IMR-90 (cell line): ENCODE results near the gene COG4. TPM values are rescaled to one million over a fixed set of nuclear protein-coding genes. Genes with fewer than 3 reads are reported as not detected.

Experiments
- ATAC-seq: fragments of 200-7000 bp; cut with Tn5 transposase; 2 replicates; pipeline ENCODE4 v1.9.1; 2020; ENCODE audit warnings: low read depth, mild to moderate bottlenecking, moderate library complexity
- BruUV-seq: library from RNA; stranded (reverse); fragments of 400-500 nt; replicated peaks from 2 replicates; lab custom pipeline; 2021; lab: Mats Ljungman, UMichigan
- CTCF ChIA-PET: fragments of 300-600 bp; formaldehyde crosslinking; extraction: SDS; loops from one replicate; lab custom pipeline; 2021; ENCODE audit warnings: antibody characterized with exemption; lab: Yijun Ruan, JAX
- POLR2A ChIA-PET: fragments of 300-600 bp; sonication (Branson Sonifier 250); formaldehyde crosslinking; loops from one replicate; lab custom pipeline; 2022; ENCODE audit warnings: antibody characterized with exemption; ENCODE audit not compliant: unreplicated experiment; lab: Charles Lee
- DNase-seq: peaks from one replicate; pipeline ENCODE4 v3.0.0; 2013
- H2AFZ ChIP-seq: replicated peaks from 2 replicates; pipeline ENCODE3; 2013; ENCODE audit warnings: low read length, mild to moderate bottlenecking; ENCODE audit not compliant: poor library complexity
- H2AK5ac ChIP-seq: 2 replicates; pipeline ENCODE4 v1.6.1; 2013; ENCODE audit warnings: low read depth, low read length, inconsistent platforms
- H2AK9ac ChIP-seq: replicated peaks from 2 replicates; pipeline ENCODE3; 2013; ENCODE audit warnings: mild to moderate bottlenecking, low read depth, low read length, moderate library complexity; ENCODE audit not compliant: poor library complexity
- H2BK120ac ChIP-seq: 2 replicates; pipeline ENCODE4 v1.6.1; 2013; ENCODE audit warnings: low read depth, low read length, inconsistent platforms
- H2BK15ac ChIP-seq: 3 replicates; pipeline ENCODE4 v1.6.1; 2013; ENCODE audit warnings: low read depth, low read length, inconsistent platforms
- H2BK20ac ChIP-seq: 2 replicates; pipeline ENCODE4 v1.6.1; 2013; ENCODE audit warnings: low read depth, mild to moderate bottlenecking, inconsistent platforms, low read length, moderate library complexity
- H2BK5ac ChIP-seq: 2 replicates; pipeline ENCODE4 v1.6.1; 2013; ENCODE audit warnings: mild to moderate bottlenecking, low read depth, low read length, inconsistent platforms; ENCODE audit not compliant: poor library complexity, severe bottlenecking
- H3K14ac ChIP-seq: replicated peaks from 2 replicates; pipeline ENCODE4 v1.6.1; 2013; ENCODE audit warnings: low read depth, low read length, inconsistent platforms
- H3K18ac ChIP-seq: 2 replicates; pipeline ENCODE4 v1.6.1; 2013; ENCODE audit warnings: low read depth, low read length, control low read depth
- H3K23ac ChIP-seq: 2 replicates; pipeline ENCODE4 v1.6.1; 2013; ENCODE audit warnings: low read depth, low read length, inconsistent platforms
- H3K27ac ChIP-seq: 2 replicates; pipeline ENCODE4 v1.5.1; 2013; ENCODE audit warnings: mild to moderate bottlenecking, control low read depth, low read length; ENCODE audit not compliant: insufficient read depth
- H3K27me3 ChIP-seq: 2 replicates; pipeline ENCODE4 v1.6.1; 2013; ENCODE audit warnings: low read length; ENCODE audit not compliant: control insufficient read depth, insufficient read depth
- H3K36me3 ChIP-seq: 2 replicates; pipeline ENCODE4 v1.6.1; 2013; ENCODE audit warnings: low read length, mixed read lengths; ENCODE audit not compliant: control insufficient read depth, insufficient read depth
- H3K4ac ChIP-seq: 2 replicates; pipeline ENCODE4 v1.6.1; 2013; ENCODE audit warnings: low read depth, low read length, inconsistent platforms
- H3K4me1 ChIP-seq: 2 replicates; pipeline ENCODE4 v1.6.1; 2013; ENCODE audit warnings: low read length, mixed read lengths; ENCODE audit not compliant: control insufficient read depth, insufficient read depth
- H3K4me2 ChIP-seq: 2 replicates; pipeline ENCODE4 v1.6.1; 2013; ENCODE audit warnings: low read depth, mild to moderate bottlenecking, control low read depth, low read length, moderate library complexity
- H3K4me3 ChIP-seq: 2 replicates; pipeline ENCODE4 v1.5.1; 2013; ENCODE audit warnings: low read depth, mild to moderate bottlenecking, control low read depth, low read length, moderate library complexity; ENCODE audit not compliant: insufficient read depth
- H3K56ac ChIP-seq: 2 replicates; pipeline ENCODE4 v1.6.1; 2013; ENCODE audit warnings: low read length, inconsistent platforms; ENCODE audit not compliant: insufficient read depth; ENCODE audit errors: extremely low read depth
- H3K79me1 ChIP-seq, 2 experiments: 2 replicates each; pipeline ENCODE4 v1.6.1; 2013; ENCODE audit warnings: low read length in 2 of 2, inconsistent platforms in 1 of 2, low read depth in 1 of 2
- H3K9ac ChIP-seq: 2 replicates; pipeline ENCODE4 v1.6.1; 2013; ENCODE audit warnings: low read depth, low read length, control low read depth
- H3K9me1 ChIP-seq: 2 replicates; pipeline ENCODE4 v1.6.1; 2013; ENCODE audit warnings: low read length, inconsistent platforms; ENCODE audit not compliant: insufficient read depth
- H3K9me3 ChIP-seq: 2 replicates; pipeline ENCODE4 v1.6.1; 2013; ENCODE audit warnings: low read length; ENCODE audit not compliant: control insufficient read depth, insufficient read depth
- H4K20me1 ChIP-seq: 2 replicates; pipeline ENCODE4 v1.6.1; 2013; ENCODE audit warnings: low read length, inconsistent platforms; ENCODE audit not compliant: insufficient read depth
- H4K5ac ChIP-seq: 2 replicates; pipeline ENCODE4 v1.6.1; 2013; ENCODE audit warnings: mild to moderate bottlenecking, low read depth, low read length, control low read depth
- H4K8ac ChIP-seq, 2 experiments: 2 replicates each; pipeline ENCODE4 v1.6.1; 2013; ENCODE audit warnings: low read depth in 2 of 2, low read length in 2 of 2, control low read depth in 1 of 2, inconsistent platforms in 1 of 2
- H4K91ac ChIP-seq: 2 replicates; pipeline ENCODE4 v1.6.1; 2013; ENCODE audit warnings: low read depth, low read length, inconsistent platforms; ENCODE audit not compliant: insufficient read depth
- BHLHE40 ChIP-seq: fragments of 150-350 bp; IDR thresholded peaks from 2 replicates; pipeline ENCODE4 v1.6.1; 2016; ENCODE audit warnings: mild to moderate bottlenecking, low read depth, low read length
- CEBPB ChIP-seq: IDR thresholded peaks from 2 replicates; pipeline ENCODE4 v1.6.1; 2012; ENCODE audit warnings: low read depth, low read length, improper control_type of control experiment
- CHD1 ChIP-seq: IDR thresholded peaks from 2 replicates; pipeline ENCODE4 v1.6.1; 2012; ENCODE audit warnings: low read depth, low read length, improper control_type of control experiment
- CTCF ChIP-seq: conservative IDR thresholded peaks from 2 replicates; pipeline ENCODE4 v1.5.1; 2012; ENCODE audit warnings: mild to moderate bottlenecking, low read depth, low read length, improper control_type of control experiment
- FOS ChIP-seq: fragments of 150-350 bp; IDR thresholded peaks from 2 replicates; pipeline ENCODE4 v1.6.1; 2016; ENCODE audit warnings: low read depth, low read length
- MAFK ChIP-seq: IDR thresholded peaks from 2 replicates; pipeline ENCODE4 v1.6.1; 2012; ENCODE audit warnings: low read depth, low read length, improper control_type of control experiment
- MAZ ChIP-seq: IDR thresholded peaks from 2 replicates; pipeline ENCODE4 v1.6.1; 2012; ENCODE audit warnings: low read depth, mild to moderate bottlenecking, low read length, improper control_type of control experiment, moderate library complexity, borderline replicate concordance
- MXI1 ChIP-seq: IDR thresholded peaks from 2 replicates; pipeline ENCODE4 v1.6.1; 2012; ENCODE audit warnings: low read depth, mild to moderate bottlenecking, low read length, moderate library complexity, borderline replicate concordance
- NFE2L2 ChIP-seq: fragments of 150-350 bp; IDR thresholded peaks from 2 replicates; pipeline ENCODE4 v1.6.1; 2016; ENCODE audit warnings: low read depth, mild to moderate bottlenecking, low read length
- POLR2A ChIP-seq: IDR thresholded peaks from 2 replicates; pipeline ENCODE4 v1.6.1; 2012; ENCODE audit warnings: mild to moderate bottlenecking, low read depth, low read length
- RAD21 ChIP-seq: IDR thresholded peaks from 2 replicates; pipeline ENCODE4 v1.6.1; 2012; ENCODE audit warnings: low read length, improper control_type of control experiment
- RCOR1 ChIP-seq: IDR thresholded peaks from 2 replicates; pipeline ENCODE4 v1.6.1; 2012; ENCODE audit warnings: mild to moderate bottlenecking, low read length, improper control_type of control experiment; ENCODE audit not compliant: insufficient replicate concordance
- RFX5 ChIP-seq: IDR thresholded peaks from 2 replicates; pipeline ENCODE4 v1.8.0; 2012; ENCODE audit warnings: low read depth, mild to moderate bottlenecking, low read length, moderate library complexity
- SMC3 ChIP-seq: fragments of 150-350 bp; IDR thresholded peaks from 2 replicates; pipeline ENCODE4 v1.6.1; 2016; ENCODE audit warnings: low read depth, mild to moderate bottlenecking, antibody characterized with exemption, low read length, moderate library complexity
- WGBS, 2 experiments: methylation state at CpG; one replicate each; pipeline versions ENCODE4 v1.1.5 to v1.1.7; 2013; ENCODE audit warnings: missing lambda C conversion rate in 2 of 2; ENCODE audit not compliant: insufficient read length in 1 of 2; ENCODE audit errors: extremely low coverage in 2 of 2; 5-methylcytosine and 5-hydroxymethylcytosine counted together
- dilution Hi-C: fragments of 300-500 bp; cut with HindIII; formaldehyde crosslinking; loops from one replicate; pipeline ENCODE4 v1.14.3; 2018; ENCODE audit warnings: low sequenced_read_pairs; ENCODE audit not compliant: unreplicated experiment
- in situ Hi-C: fragments of 300-500 bp; cut with MboI; formaldehyde crosslinking; loops from 3 replicates; pipeline ENCODE4 v1.14.3; 2019; ENCODE audit warnings: low sequenced_read_pairs, inconsistent platforms, mixed read lengths
- intact Hi-C: fragments of 100-400 bp; cut with micrococcal nuclease; formaldehyde crosslinking; loops from 2 replicates; pipeline ENCODE4 v1.10.0; 2022
- polyA plus RNA-seq, 3 experiments: library from polyadenylated mRNA; depleted of rRNA; stranded (reverse); fragments of >200 nt; gene quantifications; 2 replicates each; pipeline ENCODE4 v1.2.3, GENCODE V29; 2012; ENCODE audit warnings: low replicate concordance in 1 of 3
- total RNA-seq: library from RNA; depleted of rRNA; stranded (reverse); fragments of >200 nt; gene quantifications from 2 replicates; pipeline ENCODE4 v1.2.3, GENCODE V29; 2012
- TF ChIP-seq, protein P1 (sequence below): fragments of 150-350 bp; IDR thresholded peaks from 2 replicates; pipeline ENCODE4 v1.6.1; 2016; ENCODE audit warnings: low read depth, mild to moderate bottlenecking, low read length, moderate library complexity, borderline replicate concordance
- TF ChIP-seq, protein P2 (sequence below): fragments of 150-350 bp; IDR thresholded peaks from 2 replicates; pipeline ENCODE4 v1.6.1; 2017; ENCODE audit warnings: mild to moderate bottlenecking, antibody characterized with exemption, low read length, low read depth

COG4 gene
- total and polyA plus RNA-seq, 2 of the 4 experiments (the other 2 are of a cell fraction): 47.5 to 96.1 TPM

- Histone ChIP-seq H3K14ac (no peak overlapping the region), H3K18ac (no peak overlapping the region), H2AK5ac (no peak overlapping the region), H3K4me2 (no peak overlapping the region), H3K56ac (no peak overlapping the region), H3K79me1 (no peaks in the 10 kb centered on the region), H4K5ac (no peak overlapping the region), H4K20me1 (no peaks in the 10 kb centered on the region), H2BK15ac (no peak overlapping the region), H3K9me3 (no peaks in the 10 kb centered on the region), H3K4me1 (peaks cover 3% of the 10 kb centered on the region), H3K36me3 (peaks cover 26% of the 10 kb centered on the region), H3K27me3 (no peaks in the 10 kb centered on the region), H3K23ac (no peak overlapping the region), H3K9ac (no peak overlapping the region), H3K4ac (no peak overlapping the region), H4K91ac (no peak overlapping the region), H2AK9ac (no peak overlapping the region), H3K9me1 (peaks cover 6% of the 10 kb centered on the region; the same call in 1 of the 2 replicates), H2AFZ (no peak overlapping the region), H2BK120ac (no peak overlapping the region), H3K27ac (no peak overlapping the region), H2BK5ac (no peak overlapping the region), H2BK20ac (no peak overlapping the region), H4K8ac (no peak overlapping the region), H3K4me3 (no peak overlapping the region)
- ATAC-seq: no peak
- ChIA-PET POLR2A (no interaction called here), CTCF (no interaction called here)
- no TSS peak for BruUV-seq
- peak; percentile 15 for DNase-seq
- intact Hi-C loops: no loop called here
- dilution Hi-C loops: no loop called here
- no CpG with 5 or more reads among the region's 6 CpGs for WGBS, 2 experiments
- TF ChIP-seq RCOR1 (no peak), MAZ (no peak), CTCF (no peak), BHLHE40 (no peak), RAD21 (no peak), MXI1 (no peak), NFE2L2 (no peak), CHD1 (no peak), POLR2A (no peak), SMC3 (no peak), CEBPB (no peak), MAFK (no peak), FOS (no peak), RFX5 (no peak)
- TF ChIP-seq, protein P1, sequence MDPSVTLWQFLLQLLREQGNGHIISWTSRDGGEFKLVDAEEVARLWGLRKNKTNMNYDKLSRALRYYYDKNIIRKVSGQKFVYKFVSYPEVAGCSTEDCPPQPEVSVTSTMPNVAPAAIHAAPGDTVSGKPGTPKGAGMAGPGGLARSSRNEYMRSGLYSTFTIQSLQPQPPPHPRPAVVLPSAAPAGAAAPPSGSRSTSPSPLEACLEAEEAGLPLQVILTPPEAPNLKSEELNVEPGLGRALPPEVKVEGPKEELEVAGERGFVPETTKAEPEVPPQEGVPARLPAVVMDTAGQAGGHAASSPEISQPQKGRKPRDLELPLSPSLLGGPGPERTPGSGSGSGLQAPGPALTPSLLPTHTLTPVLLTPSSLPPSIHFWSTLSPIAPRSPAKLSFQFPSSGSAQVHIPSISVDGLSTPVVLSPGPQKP: no peak
- TF ChIP-seq, protein P2, sequence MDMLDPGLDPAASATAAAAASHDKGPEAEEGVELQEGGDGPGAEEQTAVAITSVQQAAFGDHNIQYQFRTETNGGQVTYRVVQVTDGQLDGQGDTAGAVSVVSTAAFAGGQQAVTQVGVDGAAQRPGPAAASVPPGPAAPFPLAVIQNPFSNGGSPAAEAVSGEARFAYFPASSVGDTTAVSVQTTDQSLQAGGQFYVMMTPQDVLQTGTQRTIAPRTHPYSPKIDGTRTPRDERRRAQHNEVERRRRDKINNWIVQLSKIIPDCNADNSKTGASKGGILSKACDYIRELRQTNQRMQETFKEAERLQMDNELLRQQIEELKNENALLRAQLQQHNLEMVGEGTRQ: no peak
- in situ Hi-C loops: no loop called here
Observed at GRCh38 chr16:70490261-70490660, 33.1 kb downstream of the COG4 start.
